OCI-LY7 (cell line): ENCODE results near the gene GID4.

Experiments used
- EZH2phosphoT487 ChIP-seq: fragments of 200-600 bp; sonication (generic); IDR thresholded peaks from 2 replicates; pipeline ENCODE4 v1.6.1; 2018; ENCODE audit warnings: low read depth, borderline replicate concordance, mild to moderate bottlenecking, mixed run types, antibody characterized with exemption, low read length, moderate library complexity, mixed read lengths
- TF ChIP-seq, protein P1 (sequence below): fragments of 200-600 bp; sonication (generic); conservative IDR thresholded peaks from 2 replicates; pipeline ENCODE4 v1.5.1; 2014; ENCODE audit warnings: mild to moderate bottlenecking, antibody characterized with exemption, low read length, moderate library complexity, mixed read lengths

DNA sequence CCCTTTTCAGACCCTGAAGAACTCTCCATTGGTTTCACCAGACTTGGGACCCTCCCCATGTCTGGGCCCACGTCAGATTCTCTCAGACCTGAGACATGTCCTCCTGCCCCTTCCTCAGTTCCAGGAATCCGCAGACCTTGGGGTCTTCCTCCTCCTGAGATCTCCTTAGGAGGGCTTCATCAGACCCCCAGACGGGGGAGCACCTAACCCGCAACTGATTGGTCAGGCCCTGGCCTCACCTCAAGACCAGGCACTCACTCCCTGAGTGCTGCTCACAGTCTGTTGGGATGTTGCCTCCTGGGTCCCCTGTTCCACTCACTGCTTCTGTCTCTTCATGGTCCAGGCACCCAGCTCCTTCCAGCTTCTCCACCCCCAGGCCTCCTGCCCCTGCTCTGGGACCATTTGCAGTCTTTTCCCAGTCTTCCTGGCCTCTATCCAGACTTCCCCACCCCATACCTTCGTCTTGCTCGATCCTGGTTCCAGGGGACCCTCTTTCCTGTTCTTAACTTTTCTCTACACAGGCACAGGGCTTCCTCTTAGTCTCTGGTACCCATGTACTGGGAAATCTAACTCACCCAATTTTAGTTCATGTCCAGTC lies 1.2 kb downstream of the GID4 start:
- TF ChIP-seq, protein P1, sequence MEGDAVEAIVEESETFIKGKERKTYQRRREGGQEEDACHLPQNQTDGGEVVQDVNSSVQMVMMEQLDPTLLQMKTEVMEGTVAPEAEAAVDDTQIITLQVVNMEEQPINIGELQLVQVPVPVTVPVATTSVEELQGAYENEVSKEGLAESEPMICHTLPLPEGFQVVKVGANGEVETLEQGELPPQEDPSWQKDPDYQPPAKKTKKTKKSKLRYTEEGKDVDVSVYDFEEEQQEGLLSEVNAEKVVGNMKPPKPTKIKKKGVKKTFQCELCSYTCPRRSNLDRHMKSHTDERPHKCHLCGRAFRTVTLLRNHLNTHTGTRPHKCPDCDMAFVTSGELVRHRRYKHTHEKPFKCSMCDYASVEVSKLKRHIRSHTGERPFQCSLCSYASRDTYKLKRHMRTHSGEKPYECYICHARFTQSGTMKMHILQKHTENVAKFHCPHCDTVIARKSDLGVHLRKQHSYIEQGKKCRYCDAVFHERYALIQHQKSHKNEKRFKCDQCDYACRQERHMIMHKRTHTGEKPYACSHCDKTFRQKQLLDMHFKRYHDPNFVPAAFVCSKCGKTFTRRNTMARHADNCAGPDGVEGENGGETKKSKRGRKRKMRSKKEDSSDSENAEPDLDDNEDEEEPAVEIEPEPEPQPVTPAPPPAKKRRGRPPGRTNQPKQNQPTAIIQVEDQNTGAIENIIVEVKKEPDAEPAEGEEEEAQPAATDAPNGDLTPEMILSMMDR = no peak
- TF ChIP-seq EZH2phosphoT487 = no peak
